Esophagus squamous epithelium (tissue), 4 donors: Measurements from ENCODE around the gene DSE.
"Not testable (repeated sequence)": the region's sequence is repeated elsewhere in the genome, so short reads cannot be mapped to it uniquely, and the experiment has no call there.

Experiments used
- CTCF ChIP-seq, 6 experiments: fragments of 450-650 bp in 4 of 6; fragments of 200-600 bp in 2 of 6; sonication (generic) in 2 of 6; IDR thresholded peaks; one replicate each; pipeline ENCODE4 v1.5.1; 2016 to 2019; ENCODE audit warnings: antibody characterized with exemption in 6 of 6, mild to moderate bottlenecking in 4 of 6, moderate library complexity in 4 of 6
- POLR2A ChIP-seq, 4 donors: fragments of 450-650 bp; IDR thresholded peaks; one replicate each; pipeline ENCODE4 v1.6.1; 2017; ENCODE audit warnings: antibody characterized with exemption in 4 of 4, mild to moderate bottlenecking in 4 of 4, moderate library complexity in 3 of 4

- not testable (repeated sequence) for TF ChIP-seq CTCF, POLR2A (IDR thresholded peaks at IDR 0.05)
These were observed 35.9 kb upstream of the DSE start for GRCh38 chr6:116334638-116335409.
